ENCODE measurements around the gene SYCN. TPM values are rescaled to one million over a fixed set of nuclear protein-coding genes. Genes with fewer than 3 reads are reported as not detected.

Gene SYCN
- total RNA-seq, 1 donor from 2014 or later: not detected

DNA sequence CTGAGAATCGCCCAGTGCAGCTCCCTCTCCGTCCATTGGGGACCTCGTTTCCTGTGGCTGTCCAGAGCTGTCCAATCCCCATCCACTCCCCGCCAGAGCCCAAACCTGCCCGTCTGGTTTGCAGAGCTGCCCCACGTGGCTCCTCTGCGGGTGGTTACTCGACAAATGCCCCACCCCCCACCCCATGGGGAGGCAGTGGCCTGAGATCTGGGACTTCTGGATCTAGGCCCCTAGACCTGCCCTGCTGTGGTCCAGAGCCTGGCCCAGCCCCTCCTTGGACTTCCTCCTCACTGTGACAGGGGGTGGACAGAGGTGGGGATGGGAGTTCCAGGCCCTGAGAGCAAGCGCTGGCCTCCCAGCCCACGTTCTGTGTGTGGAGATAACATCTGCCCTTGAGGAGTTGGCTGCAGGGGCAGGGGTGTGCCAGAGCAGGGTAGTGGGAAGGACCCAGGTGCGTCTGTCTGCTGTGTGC, 49.4 kb downstream of the SYCN start:
- peak; percentile 37 for DNase-seq

DNA sequence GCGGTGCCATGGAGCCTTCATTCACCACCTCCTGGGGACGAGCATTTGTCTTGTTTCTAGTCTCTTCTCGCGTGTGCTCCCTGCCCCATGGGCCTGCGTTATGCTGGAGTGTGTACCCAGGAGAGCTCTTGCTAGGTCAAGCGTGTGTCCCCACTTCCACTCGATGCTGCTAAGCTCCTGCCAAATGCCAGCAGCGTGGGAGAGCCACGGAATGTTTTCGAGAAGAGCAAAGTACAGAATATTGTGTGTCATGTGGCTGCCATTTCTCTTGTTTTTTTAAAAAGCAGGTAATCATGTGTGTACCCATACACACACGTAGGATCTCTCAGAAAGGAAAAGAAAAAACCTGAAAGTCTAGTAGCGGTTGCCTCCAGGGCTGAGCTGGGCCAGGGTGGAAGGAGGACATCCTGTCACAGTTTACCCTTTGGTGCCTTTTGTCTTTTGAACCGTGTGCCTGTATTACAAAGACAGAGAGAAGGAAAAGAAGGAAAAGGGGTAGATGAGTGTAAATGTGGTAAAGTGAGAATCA, 49.9 kb downstream of the SYCN start:
- peak; percentile 28 for DNase-seq

Other genes with a start within 250 kb of the SYCN start
- 35.2 TPM for gene FBXO17, start 228.5 kb downstream of the SYCN start, total RNA-seq
- 1.6 TPM for gene FBXO27, start 171.7 kb downstream of the SYCN start, total RNA-seq
- gene ACP7, start 119.9 kb downstream of the SYCN start, total RNA-seq: not detected
- 10.3 TPM for gene PAK4, start 78.5 kb downstream of the SYCN start, total RNA-seq
- gene NCCRP1, start 7.3 kb downstream of the SYCN start, total RNA-seq: 4.5 TPM
- not detected for gene IFNL3, start 40.7 kb upstream of the SYCN start, total RNA-seq
- gene IFNL4, start 44.6 kb upstream of the SYCN start, total RNA-seq: not detected
- not detected for gene IFNL2, start 64.1 kb upstream of the SYCN start, total RNA-seq
- not detected for gene IFNL1, start 92.1 kb upstream of the SYCN start, total RNA-seq
- 0.92 TPM for gene LRFN1, start 116.6 kb upstream of the SYCN start, total RNA-seq
- gene GMFG, start 131.8 kb upstream of the SYCN start, total RNA-seq: 8.2 TPM
- gene SAMD4B, start 138.2 kb upstream of the SYCN start, total RNA-seq: 36.4 TPM
- gene PAF1, start 186.8 kb upstream of the SYCN start, total RNA-seq: 18.9 TPM
- gene MED29, start 187.1 kb upstream of the SYCN start, total RNA-seq: 15.2 TPM
- gene ZFP36, start 202.6 kb upstream of the SYCN start, total RNA-seq: 24.5 TPM
- 20.9 TPM for gene PLEKHG2, start 208.4 kb upstream of the SYCN start, total RNA-seq
- gene RPS16, start 231.7 kb upstream of the SYCN start, total RNA-seq: 106 TPM
- gene SUPT5H, start 241.3 kb upstream of the SYCN start, total RNA-seq: 62.2 TPM

Measured in tongue (tissue), 2 donors.